Activated effector memory CD4-positive, alpha-beta T cell treated with Interleukin-2 at 50 U/mL for 16 hours (primary cell): ENCODE data around the gene TEX52.
"Not testable (repeated sequence)": the region's sequence is repeated elsewhere in the genome, so short reads cannot be mapped to it uniquely, and the experiment has no call there.

ENCODE experiments used
- DNase-seq: peaks from one replicate; pipeline ENCODE4 v3.0.0-alpha.2; 2020

Gene TEX52

GRCh38 chr12:2857021-2857431, at the start of gene TEX52:
TSS of gene TEX52 (minus strand) at chr12:2857039. CDS start at chr12:2857026, 13 bp downstream.
- DNase-seq: no peak

- no peak for DNase-seq
Observed at GRCh38 chr12:2904260-2904659, 47.4 kb upstream of the TEX52 start.

- no peak for DNase-seq
Observed at GRCh38 chr12:2902272-2902880, 45.5 kb upstream of the TEX52 start.

GRCh38 chr12:2900642-2901041, 43.8 kb upstream of the TEX52 start:
- DNase-seq: no peak

GRCh38 chr12:2897418-2897817, 40.6 kb upstream of the TEX52 start:
- DNase-seq: no peak

GRCh38 chr12:2895511-2895910, 38.7 kb upstream of the TEX52 start:
- DNase-seq: no peak

GRCh38 chr12:2895051-2895451, 38.2 kb upstream of the TEX52 start:
- DNase-seq: no peak

- DNase-seq: no peak
Observed at GRCh38 chr12:2893007-2893406, 36.2 kb upstream of the TEX52 start.

GRCh38 chr12:2892246-2892645, 35.4 kb upstream of the TEX52 start:
- DNase-seq: no peak

GRCh38 chr12:2891240-2892053, 34.6 kb upstream of the TEX52 start:
- DNase-seq: no peak

GRCh38 chr12:2890388-2891239, 33.8 kb upstream of the TEX52 start, which contains the start of gene TULP3:
TSS of gene TULP3 (plus strand) at chr12:2890891. CDS start at chr12:2890948, 57 bp downstream.
- peak; percentile 98 for DNase-seq

GRCh38 chr12:2890001-2890387, 33.2 kb upstream of the TEX52 start:
- no peak for DNase-seq

- DNase-seq: no peak
Observed at GRCh38 chr12:2886768-2887450, 30.1 kb upstream of the TEX52 start.

- DNase-seq: no peak
Observed at GRCh38 chr12:2884810-2885209, 28.0 kb upstream of the TEX52 start.

- no peak for DNase-seq
Observed at GRCh38 chr12:2879853-2880252, 23.0 kb upstream of the TEX52 start.

GRCh38 chr12:2877953-2878732, 21.3 kb upstream of the TEX52 start:
- no peak for DNase-seq

- peak; percentile 84 for DNase-seq
Observed at GRCh38 chr12:2877047-2877952, 20.5 kb upstream of the TEX52 start, which contains the start of the genes FOXM1 and RHNO1. TSS of gene FOXM1 (minus strand) at chr12:2877174. CDS start at chr12:2874478, 2,696 bp downstream. TSS of gene RHNO1 (plus strand) at chr12:2877223. CDS start at chr12:2885367, 8,144 bp downstream.

GRCh38 chr12:2876431-2877046, 19.7 kb upstream of the TEX52 start:
- DNase-seq: peak; percentile 6

- DNase-seq: not testable (repeated sequence)
Observed at GRCh38 chr12:2868986-2869632, 12.3 kb upstream of the TEX52 start.

- no peak for DNase-seq
Observed at GRCh38 chr12:2864198-2864597, 7.4 kb upstream of the TEX52 start.
